Activated naive CD4-positive, alpha-beta T cell treated with anti-CD3 and anti-CD28 coated beads, Interleukin-2, amount 10 ng/mL, durations not matched to agents 7 days and 5 days (primary cell): ENCODE data around the gene TGDS.
"Not testable (repeated sequence)": the region's sequence is repeated elsewhere in the genome, so short reads cannot be mapped to it uniquely, and the experiment has no call there.

Source experiments
- CTCF ChIA-PET: fragments of 350-600 bp; sonication (Branson Sonifier 250); formaldehyde crosslinking; loops from one replicate; lab custom pipeline; 2021; ENCODE audit warnings: antibody characterized with exemption; lab: Charles Lee
- DNase-seq: peaks from one replicate; pipeline ENCODE4 v3.0.0-alpha.2; 2020
- H3K27ac Mint-ChIP-seq: one replicate; pipeline ENCODE4 v1.8.0; 2021; ENCODE audit warnings: mild to moderate bottlenecking, moderate library complexity, mixed read lengths
- H3K27me3 Mint-ChIP-seq: one replicate; pipeline ENCODE4 v1.8.0; 2021; ENCODE audit warnings: mild to moderate bottlenecking, mixed read lengths
- H3K36me3 Mint-ChIP-seq: one replicate; pipeline ENCODE4 v1.8.0; 2021; ENCODE audit warnings: mixed read lengths
- H3K4me1 Mint-ChIP-seq: one replicate; pipeline ENCODE4 v1.8.0; 2021; ENCODE audit warnings: mixed read lengths
- H3K4me3 Mint-ChIP-seq: one replicate; pipeline ENCODE4 v1.8.0; 2021; ENCODE audit warnings: mild to moderate bottlenecking, moderate library complexity, mixed read lengths
- H3K9me3 Mint-ChIP-seq: one replicate; pipeline ENCODE4 v1.8.0; 2021; ENCODE audit warnings: mixed read lengths

The TGDS gene, protein sequence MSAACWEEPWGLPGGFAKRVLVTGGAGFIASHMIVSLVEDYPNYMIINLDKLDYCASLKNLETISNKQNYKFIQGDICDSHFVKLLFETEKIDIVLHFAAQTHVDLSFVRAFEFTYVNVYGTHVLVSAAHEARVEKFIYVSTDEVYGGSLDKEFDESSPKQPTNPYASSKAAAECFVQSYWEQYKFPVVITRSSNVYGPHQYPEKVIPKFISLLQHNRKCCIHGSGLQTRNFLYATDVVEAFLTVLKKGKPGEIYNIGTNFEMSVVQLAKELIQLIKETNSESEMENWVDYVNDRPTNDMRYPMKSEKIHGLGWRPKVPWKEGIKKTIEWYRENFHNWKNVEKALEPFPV

DNA sequence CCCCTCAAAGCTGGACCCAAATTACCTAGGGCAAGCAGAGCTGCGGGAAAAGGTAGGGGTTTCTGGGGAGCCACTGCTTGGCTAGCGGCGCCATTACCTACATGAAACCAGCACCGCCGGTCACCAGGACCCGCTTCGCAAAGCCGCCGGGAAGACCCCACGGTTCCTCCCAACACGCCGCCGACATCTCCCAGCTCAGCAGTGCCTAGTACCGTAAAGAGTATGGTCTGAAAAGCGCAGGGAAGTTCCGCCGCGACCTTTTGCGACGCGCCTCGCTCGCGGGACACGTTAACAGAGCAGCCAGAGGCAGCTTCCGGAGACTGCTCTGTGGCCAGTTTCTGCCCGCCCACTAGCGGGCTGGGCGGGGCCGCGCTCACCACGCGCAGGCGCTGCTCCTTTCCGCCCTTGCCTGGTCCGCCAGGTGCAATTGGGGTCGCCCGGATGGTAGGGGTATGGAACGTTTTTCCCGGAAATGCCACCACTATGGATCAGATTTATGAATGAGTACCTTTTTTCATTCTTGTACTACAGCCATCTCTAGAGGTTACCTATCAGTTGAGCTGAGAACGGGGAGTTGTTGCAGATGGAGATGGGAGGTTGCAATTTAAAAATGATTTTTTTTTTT lies at the start of gene TGDS:
TGDS (minus strand) TSS at position 203 of the 625 bp plus-strand sequence; CDS start at position 187, 16 bp downstream.
- peak; percentile 93 for DNase-seq
- Mint-ChIP-seq H3K27ac (peak within 1 kb of the TSS; percentile 92), H3K36me3 (peaks cover 22% of the 10 kb centered on the region), H3K9me3 (peaks cover 6% of the 10 kb centered on the region), H3K27me3 (no peaks in the 10 kb centered on the region), H3K4me1 (peaks cover 45% of the 10 kb centered on the region), H3K4me3 (peak within 1 kb of the TSS; percentile 95)
- CTCF ChIA-PET, result interaction anchor here (0.8 to 2.1 kb wide), 6 partner anchors 9 to 160 kb away, joined by 3 to 12 read pairs (median 6); no protein-coding TSS in a partner anchor

DNA sequence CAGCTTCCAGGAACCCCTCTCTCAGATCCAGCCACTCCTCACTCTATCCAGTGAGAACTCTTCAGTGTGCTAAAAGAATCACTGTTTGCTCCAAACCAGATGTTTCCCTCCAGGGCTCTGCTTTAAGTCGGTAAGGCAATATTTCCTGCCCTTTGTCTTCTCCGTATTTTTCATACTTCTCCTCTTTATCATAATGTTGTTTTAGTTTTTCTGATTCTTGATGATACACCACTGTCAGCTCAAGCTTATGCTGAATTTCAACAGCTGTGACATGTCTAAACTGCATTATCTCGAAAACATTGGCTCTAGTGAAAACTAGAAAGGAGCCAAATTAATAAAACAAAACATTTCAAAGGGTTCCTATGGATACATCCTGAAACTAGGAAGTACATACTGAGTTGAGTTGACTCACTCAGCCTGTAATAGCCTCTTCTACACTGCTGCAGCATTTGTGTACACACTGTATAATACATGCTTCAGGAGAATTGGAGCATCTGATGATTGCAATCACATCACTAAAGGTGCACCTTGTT lies 45.5 kb upstream of the TGDS start:
- Mint-ChIP-seq H3K27me3 (no peaks in the 10 kb centered on the region), H3K27ac (no peak overlapping the region), H3K9me3 (peaks cover 2% of the 10 kb centered on the region), H3K4me1 (no peaks in the 10 kb centered on the region), H3K4me3 (no peak overlapping the region), H3K36me3 (no peaks in the 10 kb centered on the region)
- DNase-seq, result no peak
- CTCF ChIA-PET, result no interaction called here

DNA sequence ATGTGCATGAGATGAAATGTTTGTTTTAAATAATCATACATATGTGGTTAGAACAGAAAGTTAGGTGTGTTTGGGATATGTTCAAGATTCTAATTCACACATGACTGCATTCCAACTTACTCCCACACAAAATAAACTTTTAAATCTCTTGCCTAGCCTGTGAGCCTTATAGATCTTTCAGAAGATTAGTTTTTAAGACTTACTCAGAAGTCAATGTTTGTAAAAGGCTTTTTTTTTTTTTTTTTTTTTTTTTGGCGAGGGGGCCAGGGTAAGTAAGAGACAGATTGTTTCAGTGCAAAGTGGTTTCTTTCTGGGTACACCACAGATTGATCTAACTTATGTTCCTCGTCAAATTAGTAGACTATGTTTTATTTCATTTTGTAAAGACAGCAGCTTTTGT lies 44.8 kb upstream of the TGDS start:
- Mint-ChIP-seq H3K27me3 (no peaks in the 10 kb centered on the region), H3K4me3 (no peak overlapping the region), H3K9me3 (peaks cover 2% of the 10 kb centered on the region), H3K36me3 (no peaks in the 10 kb centered on the region), H3K4me1 (no peaks in the 10 kb centered on the region), H3K27ac (no peak overlapping the region)
- DNase-seq, result no peak
- CTCF ChIA-PET, result interaction anchor here (0.9 kb wide), 1 partner anchor 52 kb away, joined by 3 read pairs; no protein-coding TSS in a partner anchor

DNA sequence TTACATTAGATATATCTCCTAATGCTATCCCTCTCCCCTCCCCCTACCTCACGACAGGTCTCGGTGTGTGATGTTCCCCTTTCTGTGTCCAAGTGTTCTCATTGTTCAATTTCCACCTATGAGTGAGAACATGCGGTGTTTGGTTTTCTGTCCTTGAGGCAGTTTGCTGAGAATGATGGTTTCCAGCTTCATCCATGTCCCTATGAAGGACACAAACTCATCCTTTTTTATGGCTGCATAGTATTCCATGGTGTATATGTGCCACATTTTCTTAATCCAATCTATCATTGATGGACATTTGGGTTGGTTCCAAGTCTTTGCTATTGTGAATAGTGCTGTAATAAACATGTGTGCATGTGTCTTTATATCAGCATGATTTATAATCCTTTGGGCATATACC lies 41.7 kb upstream of the TGDS start:
- DNase-seq, H3K27me3 Mint-ChIP-seq, CTCF ChIA-PET, H3K4me3 Mint-ChIP-seq, H3K4me1 Mint-ChIP-seq, H3K27ac Mint-ChIP-seq, H3K9me3 Mint-ChIP-seq, H3K36me3 Mint-ChIP-seq: not testable (repeated sequence)

DNA sequence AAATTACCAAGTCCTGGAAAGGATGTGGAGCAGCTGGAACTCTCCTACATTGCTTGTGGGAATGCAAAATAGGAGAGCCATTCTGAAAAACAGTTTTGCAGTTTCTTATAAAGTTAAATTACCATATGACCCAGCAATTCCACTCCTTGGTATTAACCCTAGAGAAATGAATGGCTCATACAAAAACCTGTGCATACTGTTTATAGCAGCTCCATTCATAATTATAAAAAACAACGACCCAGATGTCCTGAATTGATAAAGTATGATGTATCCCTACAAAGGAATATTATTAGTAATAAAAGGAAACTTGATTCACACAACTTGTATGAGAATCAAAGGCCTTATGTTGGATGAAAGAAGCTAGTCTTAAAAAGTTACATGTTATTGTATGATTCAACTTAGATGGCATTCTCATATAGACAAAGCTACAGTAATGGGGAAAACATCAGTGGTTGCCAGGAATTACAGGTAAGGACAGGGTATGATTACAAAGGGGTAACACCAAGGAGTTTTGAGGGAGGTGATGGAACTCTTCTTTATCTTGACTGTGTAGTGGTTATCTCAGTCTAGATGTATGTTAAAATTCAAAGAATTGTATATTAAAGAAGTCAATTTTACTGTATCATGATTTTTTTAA lies 41.1 kb upstream of the TGDS start:
- H3K27ac Mint-ChIP-seq, result no peak overlapping the region
- CTCF ChIA-PET, result no interaction called here
- no peaks in the 10 kb centered on the region for H3K4me1 Mint-ChIP-seq
- peaks cover 2% of the 10 kb centered on the region for H3K9me3 Mint-ChIP-seq
- DNase-seq, result no peak
- H3K4me3 Mint-ChIP-seq, result no peak overlapping the region
- peaks cover 2% of the 10 kb centered on the region for H3K36me3 Mint-ChIP-seq
- H3K27me3 Mint-ChIP-seq, result no peaks in the 10 kb centered on the region

DNA sequence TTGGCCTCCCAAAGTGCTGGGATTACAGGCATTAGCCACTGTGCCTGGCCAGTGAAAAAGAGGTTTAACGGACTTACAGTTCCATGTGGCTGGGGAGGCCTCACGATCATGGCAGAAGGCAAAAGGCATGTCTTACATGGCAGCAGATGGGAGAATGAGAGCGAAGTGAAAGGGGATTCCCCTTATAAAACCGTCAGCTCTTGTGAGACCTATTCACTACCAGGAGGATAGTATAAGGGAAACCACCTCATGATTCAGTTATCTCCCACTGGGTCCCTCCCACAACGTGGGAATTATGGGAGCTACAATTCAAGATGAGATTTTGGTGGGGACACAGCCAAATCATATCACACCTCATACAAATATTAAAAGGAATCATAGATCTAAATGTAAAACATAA lies 40.1 kb upstream of the TGDS start:
- CTCF ChIA-PET, H3K9me3 Mint-ChIP-seq, H3K4me1 Mint-ChIP-seq, DNase-seq, H3K27ac Mint-ChIP-seq, H3K4me3 Mint-ChIP-seq, H3K27me3 Mint-ChIP-seq, H3K36me3 Mint-ChIP-seq: not testable (repeated sequence)

DNA sequence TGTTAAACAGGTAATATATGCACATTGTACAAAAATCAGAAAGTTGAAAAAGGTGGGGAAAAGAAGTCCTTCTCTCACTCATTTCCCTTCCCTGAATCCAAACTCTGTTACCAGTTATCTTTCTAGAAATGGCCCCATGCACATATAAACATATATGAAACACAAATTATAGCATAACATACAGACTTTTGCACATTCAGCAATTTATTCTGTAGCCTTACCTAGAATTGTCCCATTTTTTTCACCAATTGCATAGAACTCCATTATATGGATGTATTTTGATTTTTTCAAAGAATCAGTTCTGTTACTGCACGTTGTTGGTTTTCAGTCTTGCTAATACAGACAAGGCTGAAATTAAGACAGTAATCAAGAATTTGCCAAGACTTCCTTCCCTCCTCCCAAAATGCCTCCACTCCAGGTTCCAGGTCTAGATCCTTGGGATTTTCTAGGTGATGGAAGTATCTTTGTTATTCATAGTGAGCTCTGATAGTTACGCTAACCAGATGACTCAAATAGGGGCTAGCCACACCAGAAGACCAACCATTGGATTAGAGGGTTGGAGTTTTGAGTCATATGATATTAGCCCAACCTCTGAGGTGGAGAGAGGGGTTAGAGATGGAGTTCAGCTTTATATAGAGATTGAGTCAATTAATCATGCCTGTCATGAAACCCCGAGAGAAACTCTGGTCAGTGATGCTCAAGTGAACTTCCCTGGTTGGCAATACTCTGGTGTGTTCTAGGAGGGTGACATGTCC lies 36.5 kb upstream of the TGDS start:
- Mint-ChIP-seq H3K27ac (no peak overlapping the region), H3K9me3 (peaks cover 2% of the 10 kb centered on the region), H3K4me3 (no peak overlapping the region), H3K36me3 (peaks cover 20% of the 10 kb centered on the region), H3K4me1 (no peaks in the 10 kb centered on the region), H3K27me3 (no peaks in the 10 kb centered on the region)
- CTCF ChIA-PET, result no interaction called here
- no peak for DNase-seq

DNA sequence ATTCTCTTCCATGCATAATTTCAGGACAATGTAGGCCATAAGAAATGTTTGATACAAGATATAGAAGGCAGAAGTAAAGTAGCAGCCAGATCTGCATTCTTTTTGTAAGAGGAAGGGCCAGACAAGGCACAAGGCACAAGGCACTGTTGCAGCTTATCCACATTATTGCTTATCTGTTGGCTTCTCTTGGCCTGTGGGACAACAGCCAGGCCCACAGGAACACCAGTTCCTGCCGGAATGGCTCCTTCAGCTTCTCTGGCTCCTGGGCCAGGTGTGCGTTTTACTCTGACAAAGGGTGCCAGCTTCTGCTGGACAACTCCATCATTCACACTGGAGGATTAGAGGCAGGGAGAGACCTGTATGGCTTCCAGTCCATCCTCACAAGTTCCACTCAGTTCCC lies 34.9 kb upstream of the TGDS start:
- Mint-ChIP-seq H3K36me3 (peaks cover 26% of the 10 kb centered on the region), H3K4me3 (no peak overlapping the region), H3K27me3 (no peaks in the 10 kb centered on the region), H3K9me3 (no peaks in the 10 kb centered on the region), H3K27ac (no peak overlapping the region), H3K4me1 (no peaks in the 10 kb centered on the region)
- no peak for DNase-seq
- CTCF ChIA-PET, result interaction anchor here (1.0 kb wide), 1 partner anchor 750 kb away, joined by 3 read pairs; no protein-coding TSS in a partner anchor

DNA sequence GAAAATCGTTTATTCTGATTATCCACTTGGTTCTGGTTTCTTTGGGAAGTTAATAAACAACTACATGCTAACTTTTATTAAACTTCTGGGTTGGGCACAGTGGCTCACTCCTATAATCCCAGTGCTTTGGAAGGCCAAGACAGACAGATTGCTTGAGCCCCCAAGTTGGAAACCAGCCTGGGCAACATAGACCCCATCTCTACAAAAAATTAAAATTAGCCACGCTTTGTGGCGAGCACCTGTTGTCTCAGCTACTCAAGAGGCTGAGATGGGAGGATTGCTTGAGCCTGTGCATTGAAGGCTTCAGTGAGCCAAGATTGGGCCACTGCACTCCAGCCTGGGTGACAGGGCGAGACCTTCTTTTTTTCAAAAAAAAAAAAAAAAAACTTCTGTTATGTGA lies 27.4 kb upstream of the TGDS start:
- Mint-ChIP-seq H3K9me3 (no peaks in the 10 kb centered on the region), H3K4me1 (no peaks in the 10 kb centered on the region), H3K27me3 (no peaks in the 10 kb centered on the region), H3K4me3 (no peak overlapping the region), H3K27ac (peak overlapping the region; percentile 42), H3K36me3 (peaks cover 37% of the 10 kb centered on the region)
- no peak for DNase-seq
- CTCF ChIA-PET, result interaction anchor here (9.4 kb wide), 1 partner anchor 188 kb away, joined by 203 read pairs; no protein-coding TSS in a partner anchor

DNA sequence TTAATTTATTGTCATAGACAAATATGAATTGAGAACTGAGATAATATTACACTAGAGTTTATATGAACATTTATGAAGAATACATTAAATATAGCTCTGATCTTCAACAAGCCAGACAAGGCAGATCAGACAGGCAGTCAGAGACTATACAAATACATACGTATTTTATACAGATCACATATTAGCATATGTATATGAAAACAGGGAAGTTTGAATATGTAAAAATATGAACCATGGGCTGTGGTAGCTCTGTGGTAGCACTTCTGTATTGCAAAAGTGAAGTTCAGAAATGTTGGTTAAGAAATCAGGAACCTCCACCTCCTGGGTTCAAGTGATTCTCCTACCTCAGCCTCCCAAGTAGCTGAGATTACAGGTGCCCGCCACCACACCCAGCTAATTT lies 26.4 kb upstream of the TGDS start:
- DNase-seq, result no peak
- H3K27ac Mint-ChIP-seq, result no peak overlapping the region
- peaks cover 38% of the 10 kb centered on the region for H3K36me3 Mint-ChIP-seq
- CTCF ChIA-PET, result interaction anchor here (9.4 kb wide), 1 partner anchor 187 kb away, joined by 203 read pairs; no protein-coding TSS in a partner anchor
- no peaks in the 10 kb centered on the region for H3K27me3 Mint-ChIP-seq
- H3K4me1 Mint-ChIP-seq, result no peaks in the 10 kb centered on the region
- no peaks in the 10 kb centered on the region for H3K9me3 Mint-ChIP-seq
- no peak overlapping the region for H3K4me3 Mint-ChIP-seq

DNA sequence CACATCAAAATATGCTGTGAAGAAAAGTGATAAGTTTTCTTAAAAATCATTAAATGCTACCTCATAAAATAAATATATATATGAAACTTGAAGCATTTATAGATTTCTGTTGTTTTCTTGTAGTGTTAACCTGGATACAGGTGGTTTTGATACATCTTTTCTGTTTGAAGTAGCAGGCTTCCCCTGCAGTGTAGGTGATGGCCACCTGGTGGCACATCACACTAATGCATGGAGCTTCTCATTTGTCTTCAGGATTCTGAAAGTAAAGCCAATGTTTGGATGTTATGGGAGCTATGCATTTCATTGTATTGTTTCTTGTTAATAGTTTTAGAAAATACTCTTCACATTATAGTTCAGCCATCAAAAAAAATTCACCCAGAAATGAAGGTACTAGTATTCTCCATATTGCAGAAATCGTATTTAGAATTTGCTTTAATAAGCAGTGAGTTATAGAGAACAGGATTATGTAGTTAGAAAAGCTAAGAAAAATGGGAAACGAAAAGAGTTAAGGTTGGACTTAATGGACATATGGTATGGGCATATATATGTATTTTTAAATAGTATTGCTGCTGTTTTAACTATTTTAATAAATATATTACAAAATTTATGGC lies 24.4 kb upstream of the TGDS start:
- Mint-ChIP-seq H3K9me3 (no peaks in the 10 kb centered on the region), H3K4me3 (no peak overlapping the region), H3K4me1 (peaks cover 9% of the 10 kb centered on the region), H3K36me3 (peaks cover 32% of the 10 kb centered on the region), H3K27ac (no peak overlapping the region), H3K27me3 (no peaks in the 10 kb centered on the region)
- DNase-seq, result peak; percentile 54
- CTCF ChIA-PET, result interaction anchor here (0.7 to 9.4 kb wide), 17 partner anchors 9 to 760 kb away, joined by 3 to 203 read pairs (median 4); partner anchors contain the start of gene TGDS

DNA sequence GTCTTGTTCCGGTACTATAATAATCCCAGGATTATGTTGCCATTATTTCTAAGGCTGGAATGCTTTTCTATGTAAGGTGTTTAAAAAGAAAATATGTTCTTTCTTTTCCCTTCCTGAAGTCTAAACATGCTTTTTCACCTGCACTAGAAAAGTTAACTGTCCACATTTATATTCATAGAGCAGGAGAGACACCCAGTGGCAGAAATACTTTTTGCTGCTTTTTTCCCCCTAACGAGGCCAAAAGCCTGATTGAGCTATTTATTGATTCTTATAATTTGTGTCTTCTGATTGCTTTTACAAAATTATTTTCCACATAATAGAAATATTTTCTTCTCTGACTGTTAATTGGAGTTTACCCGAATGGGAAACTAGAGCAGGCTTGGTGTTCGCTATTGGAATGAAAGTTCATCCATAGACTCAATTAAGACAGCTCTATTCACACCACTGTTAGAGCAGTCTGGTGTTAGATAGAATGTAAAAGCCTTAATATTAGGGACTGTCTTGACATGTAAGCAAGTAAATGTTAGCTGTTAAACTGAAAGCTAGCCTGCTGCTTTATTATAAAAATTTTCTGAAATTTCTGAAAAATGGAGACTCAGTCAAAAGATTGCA lies 21.5 kb upstream of the TGDS start:
- Mint-ChIP-seq H3K27ac (no peak overlapping the region), H3K9me3 (no peaks in the 10 kb centered on the region), H3K4me3 (no peak overlapping the region), H3K27me3 (no peaks in the 10 kb centered on the region), H3K4me1 (peaks cover 14% of the 10 kb centered on the region), H3K36me3 (peaks cover 25% of the 10 kb centered on the region)
- peak; percentile 47 for DNase-seq
- CTCF ChIA-PET, result interaction anchor here (0.5 to 9.4 kb wide), 21 partner anchors 11 to 787 kb away, joined by 3 to 203 read pairs (median 4); partner anchors contain the start of genes GPR180 and TGDS

DNA sequence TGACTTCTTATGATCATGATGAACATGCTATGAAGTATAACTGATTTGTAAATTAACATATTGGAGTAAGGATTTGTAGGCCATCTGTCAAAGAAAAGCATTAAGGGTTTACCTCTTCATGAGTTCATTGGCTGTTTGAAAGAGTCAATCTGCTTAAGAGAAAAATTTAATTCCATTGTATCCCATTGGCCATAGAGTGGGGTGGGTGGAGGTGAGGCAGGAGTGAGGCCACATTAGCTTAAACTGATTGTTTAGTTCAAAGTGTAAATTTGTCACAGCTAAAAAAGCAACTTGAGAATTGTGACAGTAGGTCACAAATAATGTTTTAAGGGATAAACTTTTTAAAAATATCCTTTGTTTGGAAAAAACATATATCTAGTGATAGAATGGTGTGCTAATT lies 17.1 kb upstream of the TGDS start:
- CTCF ChIA-PET, result interaction anchor here (0.5 to 1.4 kb wide), 3 partner anchors 102 to 179 kb away, joined by 3 to 4 read pairs (median 3); no protein-coding TSS in a partner anchor
- Mint-ChIP-seq H3K27ac (no peak overlapping the region), H3K27me3 (no peaks in the 10 kb centered on the region), H3K4me1 (peaks cover 14% of the 10 kb centered on the region), H3K4me3 (no peak overlapping the region), H3K9me3 (no peaks in the 10 kb centered on the region), H3K36me3 (peaks cover 32% of the 10 kb centered on the region)
- no peak for DNase-seq
